RPMI7951 (cell line): ENCODE results near the gene USP36. TPM values are rescaled to one million over a fixed set of nuclear protein-coding genes. Genes with fewer than 3 reads are reported as not detected.

Experiments
- DNase-seq: peaks from one replicate; pipeline ENCODE4 v3.0.0-alpha.2; 2012; ENCODE audit warnings: low read depth
- total RNA-seq: library from RNA; depleted of rRNA; stranded (reverse); fragments of >200 nt; shearing (Covaris generic); gene quantifications from 2 replicates; pipeline ENCODE4 v1.2.3, GENCODE V29; 2014

Gene USP36
- total RNA-seq, 1 experiment from 2014 or later, result 11.2 TPM

DNA sequence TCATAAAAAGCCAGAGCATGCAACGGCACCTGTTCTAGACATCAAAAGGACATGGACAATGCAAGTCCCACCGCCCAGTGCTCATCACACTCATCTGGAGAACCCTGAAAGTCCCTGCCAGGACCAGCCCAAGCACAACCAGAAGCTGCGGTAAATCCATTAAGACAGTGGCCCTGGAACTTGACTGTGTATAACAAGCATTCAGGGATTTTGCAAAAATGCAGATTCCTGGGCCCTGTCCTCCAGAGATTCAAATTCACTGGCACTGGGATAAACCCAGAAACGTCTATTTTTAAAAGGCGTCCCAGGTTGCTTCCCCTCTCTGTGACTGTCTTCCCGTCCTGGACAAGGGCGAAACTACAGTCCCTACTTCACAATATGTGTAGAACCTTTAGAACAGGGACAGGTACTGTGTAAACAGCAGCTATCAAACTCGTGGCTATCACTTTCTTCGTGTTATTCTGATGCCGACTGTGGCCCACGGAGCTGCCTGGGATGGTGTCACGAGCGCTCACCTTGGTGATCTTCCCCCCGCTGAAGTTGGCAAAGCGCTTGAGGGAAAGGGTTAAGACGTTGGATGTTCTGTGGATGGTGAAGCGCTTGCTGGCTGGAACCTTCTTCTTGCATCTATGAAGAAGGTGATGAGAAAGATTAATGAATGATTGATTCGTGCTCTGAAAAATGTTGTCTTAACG lies 22.3 kb downstream of the USP36 start:
- DNase-seq, result no peak

GRCh38 chr17:78817123-78817522 lies 23.5 kb downstream of the USP36 start:
- DNase-seq, result no peak

- DNase-seq, result no peak
Observed at GRCh38 chr17:78815696-78816095, 24.9 kb downstream of the USP36 start.

GRCh38 chr17:78812855-78813254 lies 27.8 kb downstream of the USP36 start:
- no peak for DNase-seq

GRCh38 chr17:78808163-78808562 lies 32.5 kb downstream of the USP36 start:
- DNase-seq, result peak; percentile 12

DNA sequence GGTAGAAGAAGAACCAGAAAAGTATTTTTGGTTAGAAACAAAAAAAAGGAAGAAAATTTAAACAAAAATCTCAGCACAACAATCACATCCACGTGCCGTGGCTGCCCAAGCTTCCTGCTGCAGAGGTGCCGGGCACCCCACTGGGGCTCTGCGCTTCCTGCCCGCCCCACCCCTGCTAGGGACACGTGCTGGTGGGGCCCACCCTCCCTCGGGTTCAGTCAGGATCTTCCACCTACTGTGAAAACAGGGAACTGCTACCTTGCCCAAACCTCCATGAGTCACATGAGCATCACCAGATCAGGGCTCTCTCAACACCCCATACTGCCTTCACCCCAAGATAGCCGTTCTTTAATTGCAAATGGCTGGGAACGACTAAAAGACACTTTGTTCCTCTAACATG lies 34.2 kb downstream of the USP36 start:
- no peak for DNase-seq

DNA sequence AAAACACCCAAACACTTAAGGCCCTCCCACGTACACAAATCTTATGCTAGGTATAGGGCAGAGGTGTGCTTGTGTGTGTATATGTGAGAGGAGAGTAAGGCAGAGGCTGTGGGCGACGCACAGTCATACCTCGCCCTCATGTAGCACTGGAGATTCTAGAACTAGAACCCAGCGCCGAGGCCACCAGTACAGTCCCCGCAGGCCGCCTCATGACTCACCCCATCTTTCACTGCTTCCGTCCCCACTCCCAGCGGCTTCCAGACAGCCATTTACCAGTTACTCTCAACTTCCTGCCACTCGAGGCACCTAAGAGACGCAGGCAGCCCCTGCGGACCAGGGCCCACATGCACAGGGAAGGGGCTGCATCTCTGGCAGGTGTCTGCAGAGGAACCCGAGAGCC lies 35.3 kb downstream of the USP36 start:
- DNase-seq, result no peak

DNA sequence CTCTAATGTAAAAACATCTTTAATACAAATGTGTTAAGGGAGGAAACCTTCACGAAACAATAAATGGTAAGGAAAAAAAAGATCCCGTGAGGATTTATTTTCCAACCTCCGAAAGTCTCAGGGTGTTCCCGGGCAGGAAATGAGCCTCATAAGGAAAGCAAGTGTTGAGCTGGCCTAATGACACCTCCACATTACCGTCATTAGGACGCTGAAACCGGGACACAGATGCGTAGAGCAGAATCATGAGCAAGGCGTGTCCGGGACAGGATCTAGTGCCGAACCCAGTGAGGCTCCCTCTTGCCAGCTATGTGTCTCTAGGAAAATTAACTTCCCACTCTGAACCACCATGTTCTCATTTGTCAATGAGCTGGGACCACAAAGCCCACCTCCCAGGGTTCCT lies 35.8 kb downstream of the USP36 start:
- no peak for DNase-seq

DNA sequence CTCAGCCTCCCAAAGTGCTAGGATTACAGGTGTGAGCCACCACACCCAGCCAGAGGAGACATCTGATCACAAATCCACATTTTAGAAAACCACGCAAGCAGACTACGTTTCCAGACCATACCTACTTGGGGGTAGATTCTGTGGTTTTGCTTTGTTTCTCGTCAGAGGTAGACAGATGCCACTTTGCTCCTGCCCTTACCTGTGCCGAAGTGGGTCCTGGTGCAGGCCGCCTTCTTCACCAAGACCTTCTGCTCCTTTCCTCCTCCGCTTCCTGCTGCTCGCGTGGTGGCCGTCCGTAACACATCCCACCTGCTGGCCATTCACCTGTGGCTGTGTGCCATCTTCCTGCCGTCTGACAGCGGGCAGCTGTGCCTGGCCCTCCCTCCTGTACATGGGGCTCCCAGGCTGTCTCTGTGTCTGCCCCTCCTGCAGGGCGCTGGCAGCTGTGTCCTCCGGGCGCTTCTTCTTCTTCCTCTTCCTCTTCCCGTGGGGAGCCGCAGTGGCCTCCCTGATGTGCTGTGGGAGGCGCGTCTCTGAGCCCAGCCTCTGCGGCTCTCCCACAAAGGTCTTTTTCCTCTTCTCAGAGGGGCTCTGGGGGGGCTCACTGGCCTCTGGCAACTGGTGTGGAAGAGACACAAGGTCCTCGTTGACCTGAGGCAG lies 37.3 kb downstream of the USP36 start:
- no peak for DNase-seq

GRCh38 chr17:78802459-78802858 lies 38.2 kb downstream of the USP36 start:
- no peak for DNase-seq

DNA sequence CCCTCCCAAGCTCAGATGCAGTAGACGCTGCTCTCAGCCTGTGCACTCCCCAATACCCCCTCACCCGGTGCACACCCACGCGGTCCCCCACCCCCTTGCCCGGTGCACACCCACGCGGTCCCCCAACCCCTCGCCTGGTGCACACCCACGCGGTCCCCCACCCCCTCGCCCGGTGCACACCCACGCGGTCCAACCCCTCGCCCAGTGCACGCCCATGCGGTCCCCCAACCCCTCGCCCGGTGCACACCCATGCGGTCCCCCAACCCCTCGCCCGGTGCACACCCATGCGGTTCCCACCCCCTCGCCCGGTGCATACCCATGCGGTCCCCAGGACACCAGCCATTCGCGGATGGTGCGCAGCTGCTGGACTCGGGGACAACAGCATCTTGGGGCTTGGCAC lies 38.6 kb downstream of the USP36 start:
- no peak for DNase-seq

DNA sequence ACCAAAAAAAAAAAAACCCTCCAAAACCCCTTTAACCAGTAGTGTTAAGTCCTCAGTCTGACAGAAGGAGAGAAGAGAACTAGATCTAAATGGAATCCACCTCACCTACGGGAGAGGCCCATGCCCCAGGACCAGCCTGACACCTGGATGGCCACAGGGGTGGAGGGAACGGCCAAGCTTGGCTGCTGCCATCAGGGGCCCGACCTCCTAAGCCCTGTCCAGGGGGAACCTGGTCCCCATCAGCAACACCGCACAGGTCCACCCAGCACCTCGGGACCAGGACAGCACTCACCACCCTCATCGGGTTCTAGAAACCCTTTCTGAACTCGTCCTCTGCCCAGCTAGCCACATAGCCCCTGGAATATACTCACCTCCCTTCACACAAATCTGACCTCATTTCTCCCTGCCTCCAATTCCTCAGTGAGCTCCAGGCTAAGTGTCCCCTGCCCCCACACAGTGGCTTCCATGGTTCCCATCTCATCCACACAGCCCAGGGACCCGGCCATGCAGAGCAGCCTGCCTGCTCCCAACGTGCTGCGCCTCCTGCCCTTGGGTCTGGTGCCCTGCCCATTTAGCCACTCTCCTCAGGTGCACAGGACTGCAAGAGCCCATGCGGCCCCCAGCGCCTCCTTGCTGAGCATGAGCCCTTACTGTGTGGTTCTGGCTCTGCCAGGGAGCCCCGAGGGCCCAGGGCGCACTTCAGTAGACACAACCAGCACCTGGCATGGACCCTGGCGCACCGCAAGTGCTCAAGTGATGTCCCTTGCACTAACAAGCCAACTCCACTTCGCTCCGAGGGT lies 40.3 kb downstream of the USP36 start:
- DNase-seq, result no peak

- peak; percentile 24 for DNase-seq
Observed at GRCh38 chr17:78798695-78799559, 41.7 kb downstream of the USP36 start.

DNA sequence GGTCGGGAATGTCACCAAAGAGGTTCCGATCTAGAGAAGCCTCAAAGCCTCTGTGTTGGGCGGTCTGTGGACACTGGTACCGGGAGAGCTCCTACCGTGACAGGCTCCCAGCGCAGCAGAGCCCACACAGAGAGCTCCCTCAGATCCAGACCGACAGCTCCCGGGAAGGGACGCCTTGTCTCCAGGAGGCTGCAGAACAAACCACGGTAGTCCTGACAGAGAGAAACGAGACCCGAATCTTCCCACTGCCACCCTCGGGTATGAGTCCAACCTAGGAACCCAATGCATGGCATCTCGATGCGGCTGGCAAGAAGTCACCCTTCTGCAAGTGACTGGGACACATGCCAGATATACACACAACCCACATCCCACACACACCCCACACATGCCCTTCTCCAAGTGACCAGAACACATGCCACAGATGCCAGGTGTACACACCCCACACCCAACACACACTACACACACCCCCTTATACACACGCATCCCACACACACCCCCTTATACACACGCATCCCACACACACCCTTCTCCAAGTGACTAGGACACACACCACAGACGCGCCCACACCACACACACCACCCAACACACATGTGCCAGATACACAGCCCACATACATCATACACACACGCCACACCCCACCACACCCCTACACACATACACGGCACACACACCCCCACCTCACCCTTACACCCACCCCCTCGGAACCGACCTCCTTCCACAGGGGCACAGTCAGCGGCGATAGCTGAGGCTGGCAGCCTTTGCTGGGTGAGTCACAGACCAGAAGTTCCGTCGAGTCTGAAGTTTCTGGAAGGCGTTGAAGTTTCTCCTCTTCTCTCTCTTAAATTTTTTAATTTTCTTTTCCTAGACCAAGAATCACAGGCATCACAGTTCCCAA lies 42.7 kb downstream of the USP36 start:
- no peak for DNase-seq

- DNase-seq, result no peak
Observed at GRCh38 chr17:78797213-78797612, 43.4 kb downstream of the USP36 start.

- DNase-seq, result no peak
Observed at GRCh38 chr17:78796517-78796900, 44.1 kb downstream of the USP36 start.

DNA sequence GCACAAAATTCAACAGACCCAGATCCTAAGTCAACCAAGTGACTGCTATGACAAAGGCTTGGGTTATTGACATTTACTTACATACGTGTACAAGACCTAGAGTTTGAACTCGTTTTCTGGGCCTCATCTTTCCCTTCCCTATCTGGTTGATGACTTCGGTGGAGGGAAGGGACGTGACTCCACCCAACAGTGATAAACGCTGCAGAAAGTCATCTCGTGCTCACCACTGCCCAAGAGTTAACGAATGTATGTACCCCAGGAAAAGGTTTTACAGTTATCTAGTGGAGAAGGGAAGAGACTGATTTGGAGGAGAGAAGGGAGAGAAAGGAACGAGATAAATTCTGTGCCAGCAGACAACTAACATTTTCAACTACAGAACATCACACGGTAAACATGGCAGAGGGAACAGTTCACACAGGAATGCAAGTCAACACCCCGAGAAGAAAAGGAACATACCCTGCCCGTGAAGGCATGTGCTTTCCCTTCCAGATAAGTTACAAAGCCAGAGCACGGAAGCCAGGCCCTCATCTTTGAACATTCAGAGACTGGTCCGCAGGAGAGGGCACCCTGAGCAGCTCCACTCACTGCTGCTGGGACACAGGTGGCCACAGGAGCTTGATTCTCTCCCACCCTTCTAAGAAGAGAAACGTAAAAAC lies 44.6 kb downstream of the USP36 start:
- no peak for DNase-seq

DNA sequence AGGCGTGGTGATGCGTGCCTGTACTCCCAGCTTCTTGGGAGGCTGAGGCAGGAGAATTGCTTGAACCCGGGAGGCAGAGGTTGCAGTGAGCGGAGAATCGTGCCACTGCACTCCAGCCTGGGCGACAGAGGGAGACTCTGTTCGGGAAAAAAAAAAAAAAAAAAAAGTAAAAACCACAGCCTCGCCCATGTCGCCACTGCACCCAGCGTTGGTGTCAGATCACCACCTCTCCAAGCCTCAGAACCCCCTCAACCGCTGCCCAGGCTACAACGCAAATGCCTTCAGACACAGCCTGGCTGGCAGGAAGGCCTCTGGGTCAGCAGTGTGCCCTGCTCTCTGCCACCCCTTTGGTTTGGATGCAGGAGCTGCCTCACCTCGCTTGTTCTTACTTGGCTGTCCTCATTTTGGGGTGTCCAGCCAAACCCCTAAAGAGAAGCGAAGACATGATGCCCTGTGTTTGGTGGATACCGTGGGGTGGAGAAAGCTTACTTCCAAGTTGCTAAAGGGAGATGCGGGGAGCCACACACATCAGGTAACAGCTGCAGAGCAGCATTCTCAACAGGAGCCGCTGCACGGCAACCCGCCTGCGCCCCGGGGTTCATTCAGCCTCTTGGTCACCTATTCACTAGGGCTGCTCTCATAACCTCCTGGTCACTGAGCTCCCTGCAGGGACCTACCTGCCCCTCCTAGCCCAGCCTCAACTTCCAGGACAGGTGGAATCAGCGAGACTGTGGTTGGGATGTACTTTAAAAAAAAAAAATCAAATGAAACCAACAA lies 45.6 kb downstream of the USP36 start:
- no peak for DNase-seq

- DNase-seq, result no peak
Observed at GRCh38 chr17:78794399-78794798, 46.2 kb downstream of the USP36 start.

DNA sequence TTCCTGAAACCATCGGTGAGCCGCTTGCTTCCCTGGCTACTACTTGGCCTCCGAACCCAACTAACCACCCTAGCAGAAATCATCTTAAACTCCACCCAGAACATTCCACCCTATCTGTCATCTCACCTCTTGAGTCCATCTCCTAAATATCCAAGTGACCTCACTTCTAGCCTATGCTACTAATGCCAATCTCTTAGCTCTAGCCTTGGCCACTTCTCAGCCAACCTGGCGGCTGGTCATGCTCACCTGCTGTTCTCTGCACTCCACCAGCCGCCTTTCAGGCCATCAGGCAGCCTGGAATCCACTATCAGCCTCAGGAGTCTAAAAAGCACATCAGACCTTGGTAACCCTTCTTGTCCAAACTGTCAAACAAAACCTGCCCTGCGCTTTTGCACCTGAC lies 46.6 kb downstream of the USP36 start:
- DNase-seq, result no peak
